ENCODE data around the gene S1PR3. TPM values are rescaled to one million over a fixed set of nuclear protein-coding genes. Genes with fewer than 3 reads are reported as not detected.

S1PR3 gene
- total RNA-seq, 1 experiment from 2014 or later = 23.3 TPM

GRCh38 chr9:88949961-88950340 lies 41.3 kb upstream of the S1PR3 start:
- Histone ChIP-seq H3K27ac (peak overlapping the region; percentile 16; the same call in 1 of the 2 replicates), H3K9me2 (ENCODE audit: insufficient read depth) (no peaks in the 10 kb centered on the region), H3K27me3 (ENCODE audit: insufficient read depth, low read depth) (no peaks in the 10 kb centered on the region), H2AFZ (no peak overlapping the region), H3K4me3 (no peak overlapping the region), H3K4me2 (peak overlapping the region; percentile 66), H4K20me1 (ENCODE audit: insufficient read depth) (no peaks in the 10 kb centered on the region), H3K79me2 (ENCODE audit: low read depth) (no peaks in the 10 kb centered on the region), H3F3A (ENCODE audit: insufficient read depth, low read depth) (peaks cover 29% of the 10 kb centered on the region), H3K4me1 (replicated peaks; ENCODE audit: insufficient read depth) (peaks cover 44% of the 10 kb centered on the region), H3K9me3 (ENCODE audit: insufficient read depth, low read depth) (no peaks in the 10 kb centered on the region), H3K36me3 (ENCODE audit: low read depth) (no peaks in the 10 kb centered on the region)
- peak in 1 of 2 experiments; percentile 58 for DNase-seq
- POLR2A ChIA-PET (ENCODE audit: unreplicated experiment) = no interaction called here
- intact Hi-C loops (cut with micrococcal nuclease; ENCODE audit: unreplicated experiment) = no loop called here
- no peak for TF ChIP-seq CTCF (conservative IDR thresholded peaks at IDR 0.05)
- no peak for TF ChIP-seq EZH2 (IDR thresholded peaks at IDR 0.05; ENCODE audit: low read depth)
- BruUV-seq (replicated peaks) = no TSS peak
- CTCF ChIA-PET = no interaction called here

DNA sequence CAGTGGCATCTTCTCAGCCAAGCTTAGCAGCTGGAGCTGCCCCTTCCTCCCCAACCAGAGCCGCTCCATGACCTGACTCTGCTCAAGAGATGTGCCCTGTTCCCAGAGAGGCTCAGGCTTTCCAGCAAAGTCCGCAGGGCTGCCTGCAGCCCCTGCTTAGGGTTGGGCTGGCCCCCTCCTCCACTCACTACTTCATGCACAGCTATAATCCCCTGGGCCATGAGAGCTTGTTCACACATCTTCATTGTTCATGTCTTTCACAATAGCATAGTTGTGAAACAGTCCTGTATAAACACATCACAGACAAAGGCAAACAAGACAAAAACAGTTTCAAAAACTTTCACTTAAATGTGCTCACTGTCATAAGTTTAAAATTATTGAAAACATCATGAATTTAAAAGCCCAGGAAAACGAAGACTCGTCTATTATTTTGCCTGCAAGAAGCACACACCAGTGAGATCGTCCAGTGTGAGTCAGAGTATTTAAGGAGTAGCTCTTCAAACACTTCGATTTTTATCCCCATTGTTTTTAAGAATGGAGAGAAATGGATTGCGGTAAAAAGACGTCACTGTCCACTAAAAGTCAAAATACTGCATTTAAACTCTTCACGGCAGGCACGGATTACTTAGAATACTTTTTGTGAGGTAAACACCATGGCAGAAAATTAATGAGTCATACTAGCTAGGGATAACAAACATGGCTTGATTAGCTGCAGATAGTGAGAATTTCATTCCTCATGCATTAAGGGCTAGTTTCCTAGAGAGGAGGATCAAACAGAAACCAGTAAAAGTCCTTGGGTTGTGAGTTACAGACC lies 40.7 kb upstream of the S1PR3 start:
- CTCF ChIA-PET = no interaction called here
- peak overlapping the region; percentile 21; the same call in 1 of the 2 replicates for H3K4me3 ChIP-seq
- no peaks in the 10 kb centered on the region for H3K79me2 ChIP-seq (ENCODE audit: low read depth)
- H3K4me2 ChIP-seq = peak overlapping the region; percentile 66
- no peaks in the 10 kb centered on the region for H4K20me1 ChIP-seq (ENCODE audit: insufficient read depth)
- intact Hi-C loops (cut with micrococcal nuclease; ENCODE audit: unreplicated experiment) = no loop called here
- H3K9me2 ChIP-seq (ENCODE audit: insufficient read depth) = no peaks in the 10 kb centered on the region
- TF ChIP-seq CTCF (conservative IDR thresholded peaks at IDR 0.05) = no peak
- no peak for TF ChIP-seq EZH2 (IDR thresholded peaks at IDR 0.05; ENCODE audit: low read depth)
- peaks cover 29% of the 10 kb centered on the region for H3F3A ChIP-seq (ENCODE audit: insufficient read depth, low read depth)
- peaks cover 42% of the 10 kb centered on the region for H3K4me1 ChIP-seq (replicated peaks; ENCODE audit: insufficient read depth)
- H3K27ac ChIP-seq = peak overlapping the region; percentile 16
- peak in 1 of 2 experiments; percentile 62 for DNase-seq
- H3K9me3 ChIP-seq (ENCODE audit: insufficient read depth, low read depth) = no peaks in the 10 kb centered on the region
- H2AFZ ChIP-seq = no peak overlapping the region
- no peaks in the 10 kb centered on the region for H3K27me3 ChIP-seq (ENCODE audit: insufficient read depth, low read depth)
- POLR2A ChIA-PET (ENCODE audit: unreplicated experiment) = interaction anchor here (0.7 kb wide), 1 partner anchor 976 kb away, joined by 3 read pairs; no protein-coding TSS in a partner anchor
- no TSS peak for BruUV-seq (replicated peaks)
- no peaks in the 10 kb centered on the region for H3K36me3 ChIP-seq (ENCODE audit: low read depth)

- H3K79me2 ChIP-seq (ENCODE audit: low read depth) = no peaks in the 10 kb centered on the region
- no peaks in the 10 kb centered on the region for H3K9me2 ChIP-seq (ENCODE audit: insufficient read depth)
- peak overlapping the region; percentile 21; the same call in 1 of the 2 replicates for H3K4me3 ChIP-seq
- H3K36me3 ChIP-seq (ENCODE audit: low read depth) = no peaks in the 10 kb centered on the region
- H3K27ac ChIP-seq = peak overlapping the region; percentile 16
- H4K20me1 ChIP-seq (ENCODE audit: insufficient read depth) = no peaks in the 10 kb centered on the region
- TF ChIP-seq EZH2 (IDR thresholded peaks at IDR 0.05; ENCODE audit: low read depth) (no peak), CTCF (conservative IDR thresholded peaks at IDR 0.05) (no peak)
- no peak overlapping the region for H2AFZ ChIP-seq
- H3K4me1 ChIP-seq (replicated peaks; ENCODE audit: insufficient read depth) = peaks cover 36% of the 10 kb centered on the region
- peaks cover 29% of the 10 kb centered on the region for H3F3A ChIP-seq (ENCODE audit: insufficient read depth, low read depth)
- peak overlapping the region; percentile 66 for H3K4me2 ChIP-seq
- H3K9me3 ChIP-seq (ENCODE audit: insufficient read depth, low read depth) = no peaks in the 10 kb centered on the region
- DNase-seq = no peak
- no TSS peak for BruUV-seq (replicated peaks)
- intact Hi-C loops (cut with micrococcal nuclease; ENCODE audit: unreplicated experiment) = no loop called here
- ChIA-PET CTCF (no interaction called here), POLR2A (ENCODE audit: unreplicated experiment) (interaction anchor here (0.7 kb wide), 1 partner anchor 976 kb away, joined by 3 read pairs; no protein-coding TSS in a partner anchor)
- H3K27me3 ChIP-seq (ENCODE audit: insufficient read depth, low read depth) = no peaks in the 10 kb centered on the region
Measured at GRCh38 chr9:88951155-88951542, 40.1 kb upstream of the S1PR3 start.

Measured in PC-9 (cell line).